IMR-90 (cell line): ENCODE results near the gene GAGE12E. TPM values are rescaled to one million over a fixed set of nuclear protein-coding genes. Genes with fewer than 3 reads are reported as not detected.
"Not testable (repeated sequence)": the region's sequence is repeated elsewhere in the genome, so short reads cannot be mapped to it uniquely, and the experiment has no call there.

Experiments used
- ATAC-seq: fragments of 200-7000 bp; cut with Tn5 transposase; 2 replicates; pipeline ENCODE4 v1.9.1; 2020; ENCODE audit warnings: low read depth, mild to moderate bottlenecking, moderate library complexity
- BruUV-seq: library from RNA; stranded (reverse); fragments of 400-500 nt; replicated peaks from 2 replicates; lab custom pipeline; 2021; lab: Mats Ljungman, UMichigan
- CTCF ChIA-PET: fragments of 300-600 bp; formaldehyde crosslinking; extraction: SDS; loops from one replicate; lab custom pipeline; 2021; ENCODE audit warnings: antibody characterized with exemption; lab: Yijun Ruan, JAX
- POLR2A ChIA-PET: fragments of 300-600 bp; sonication (Branson Sonifier 250); formaldehyde crosslinking; loops from one replicate; lab custom pipeline; 2022; ENCODE audit warnings: antibody characterized with exemption; ENCODE audit not compliant: unreplicated experiment; lab: Charles Lee
- DNase-seq: peaks from one replicate; pipeline ENCODE4 v3.0.0; 2013
- H2AFZ ChIP-seq: replicated peaks from 2 replicates; pipeline ENCODE3; 2013; ENCODE audit warnings: low read length, mild to moderate bottlenecking; ENCODE audit not compliant: poor library complexity
- H2AK5ac ChIP-seq: 2 replicates; pipeline ENCODE4 v1.6.1; 2013; ENCODE audit warnings: low read depth, low read length, inconsistent platforms
- H2AK9ac ChIP-seq: replicated peaks from 2 replicates; pipeline ENCODE3; 2013; ENCODE audit warnings: mild to moderate bottlenecking, low read depth, low read length, moderate library complexity; ENCODE audit not compliant: poor library complexity
- H2BK120ac ChIP-seq: 2 replicates; pipeline ENCODE4 v1.6.1; 2013; ENCODE audit warnings: low read depth, low read length, inconsistent platforms
- H2BK15ac ChIP-seq: 3 replicates; pipeline ENCODE4 v1.6.1; 2013; ENCODE audit warnings: low read depth, low read length, inconsistent platforms
- H2BK20ac ChIP-seq: 2 replicates; pipeline ENCODE4 v1.6.1; 2013; ENCODE audit warnings: low read depth, mild to moderate bottlenecking, inconsistent platforms, low read length, moderate library complexity
- H2BK5ac ChIP-seq: 2 replicates; pipeline ENCODE4 v1.6.1; 2013; ENCODE audit warnings: mild to moderate bottlenecking, low read depth, low read length, inconsistent platforms; ENCODE audit not compliant: poor library complexity, severe bottlenecking
- H3K14ac ChIP-seq: replicated peaks from 2 replicates; pipeline ENCODE4 v1.6.1; 2013; ENCODE audit warnings: low read depth, low read length, inconsistent platforms
- H3K18ac ChIP-seq: 2 replicates; pipeline ENCODE4 v1.6.1; 2013; ENCODE audit warnings: low read depth, low read length, control low read depth
- H3K23ac ChIP-seq: 2 replicates; pipeline ENCODE4 v1.6.1; 2013; ENCODE audit warnings: low read depth, low read length, inconsistent platforms
- H3K27ac ChIP-seq: 2 replicates; pipeline ENCODE4 v1.5.1; 2013; ENCODE audit warnings: mild to moderate bottlenecking, control low read depth, low read length; ENCODE audit not compliant: insufficient read depth
- H3K27me3 ChIP-seq: 2 replicates; pipeline ENCODE4 v1.6.1; 2013; ENCODE audit warnings: low read length; ENCODE audit not compliant: control insufficient read depth, insufficient read depth
- H3K36me3 ChIP-seq: 2 replicates; pipeline ENCODE4 v1.6.1; 2013; ENCODE audit warnings: low read length, mixed read lengths; ENCODE audit not compliant: control insufficient read depth, insufficient read depth
- H3K4ac ChIP-seq: 2 replicates; pipeline ENCODE4 v1.6.1; 2013; ENCODE audit warnings: low read depth, low read length, inconsistent platforms
- H3K4me1 ChIP-seq: 2 replicates; pipeline ENCODE4 v1.6.1; 2013; ENCODE audit warnings: low read length, mixed read lengths; ENCODE audit not compliant: control insufficient read depth, insufficient read depth
- H3K4me2 ChIP-seq: 2 replicates; pipeline ENCODE4 v1.6.1; 2013; ENCODE audit warnings: low read depth, mild to moderate bottlenecking, control low read depth, low read length, moderate library complexity
- H3K4me3 ChIP-seq: 2 replicates; pipeline ENCODE4 v1.5.1; 2013; ENCODE audit warnings: low read depth, mild to moderate bottlenecking, control low read depth, low read length, moderate library complexity; ENCODE audit not compliant: insufficient read depth
- H3K56ac ChIP-seq: 2 replicates; pipeline ENCODE4 v1.6.1; 2013; ENCODE audit warnings: low read length, inconsistent platforms; ENCODE audit not compliant: insufficient read depth; ENCODE audit errors: extremely low read depth
- H3K79me1 ChIP-seq, 2 experiments: 2 replicates each; pipeline ENCODE4 v1.6.1; 2013; ENCODE audit warnings: low read length in 2 of 2, inconsistent platforms in 1 of 2, low read depth in 1 of 2
- H3K9ac ChIP-seq: 2 replicates; pipeline ENCODE4 v1.6.1; 2013; ENCODE audit warnings: low read depth, low read length, control low read depth
- H3K9me1 ChIP-seq: 2 replicates; pipeline ENCODE4 v1.6.1; 2013; ENCODE audit warnings: low read length, inconsistent platforms; ENCODE audit not compliant: insufficient read depth
- H3K9me3 ChIP-seq: 2 replicates; pipeline ENCODE4 v1.6.1; 2013; ENCODE audit warnings: low read length; ENCODE audit not compliant: control insufficient read depth, insufficient read depth
- H4K20me1 ChIP-seq: 2 replicates; pipeline ENCODE4 v1.6.1; 2013; ENCODE audit warnings: low read length, inconsistent platforms; ENCODE audit not compliant: insufficient read depth
- H4K5ac ChIP-seq: 2 replicates; pipeline ENCODE4 v1.6.1; 2013; ENCODE audit warnings: mild to moderate bottlenecking, low read depth, low read length, control low read depth
- H4K8ac ChIP-seq, 2 experiments: 2 replicates each; pipeline ENCODE4 v1.6.1; 2013; ENCODE audit warnings: low read depth in 2 of 2, low read length in 2 of 2, control low read depth in 1 of 2, inconsistent platforms in 1 of 2
- H4K91ac ChIP-seq: 2 replicates; pipeline ENCODE4 v1.6.1; 2013; ENCODE audit warnings: low read depth, low read length, inconsistent platforms; ENCODE audit not compliant: insufficient read depth
- WGBS, 2 experiments: methylation state at CpG; one replicate each; pipeline versions ENCODE4 v1.1.5 to v1.1.7; 2013; ENCODE audit warnings: missing lambda C conversion rate in 2 of 2; ENCODE audit not compliant: insufficient read length in 1 of 2; ENCODE audit errors: extremely low coverage in 2 of 2; 5-methylcytosine and 5-hydroxymethylcytosine counted together
- dilution Hi-C: fragments of 300-500 bp; cut with HindIII; formaldehyde crosslinking; loops from one replicate; pipeline ENCODE4 v1.14.3; 2018; ENCODE audit warnings: low sequenced_read_pairs; ENCODE audit not compliant: unreplicated experiment
- in situ Hi-C: fragments of 300-500 bp; cut with MboI; formaldehyde crosslinking; loops from 3 replicates; pipeline ENCODE4 v1.14.3; 2019; ENCODE audit warnings: low sequenced_read_pairs, inconsistent platforms, mixed read lengths
- intact Hi-C: fragments of 100-400 bp; cut with micrococcal nuclease; formaldehyde crosslinking; loops from 2 replicates; pipeline ENCODE4 v1.10.0; 2022
- polyA plus RNA-seq, 3 experiments: library from polyadenylated mRNA; depleted of rRNA; stranded (reverse); fragments of >200 nt; gene quantifications; 2 replicates each; pipeline ENCODE4 v1.2.3, GENCODE V29; 2012; ENCODE audit warnings: low replicate concordance in 1 of 3
- total RNA-seq: library from RNA; depleted of rRNA; stranded (reverse); fragments of >200 nt; gene quantifications from 2 replicates; pipeline ENCODE4 v1.2.3, GENCODE V29; 2012

Gene GAGE12E
- total and polyA plus RNA-seq, 2 of the 4 experiments (the other 2 are of a cell fraction) = not detected

- H3K56ac ChIP-seq, H2BK5ac ChIP-seq, H3K9me1 ChIP-seq, ATAC-seq, H2AK5ac ChIP-seq, H4K91ac ChIP-seq, CTCF ChIA-PET, H2BK15ac ChIP-seq, H2BK120ac ChIP-seq, H4K5ac ChIP-seq, in situ Hi-C loops, H3K27me3 ChIP-seq, H3K79me1 ChIP-seq, H3K4me2 ChIP-seq, H2BK20ac ChIP-seq, H3K4ac ChIP-seq, H3K9ac ChIP-seq, H3K9me3 ChIP-seq, DNase-seq, POLR2A ChIA-PET, H3K23ac ChIP-seq, H3K4me1 ChIP-seq, dilution Hi-C loops, intact Hi-C loops, H3K14ac ChIP-seq, H3K4me3 ChIP-seq, H3K36me3 ChIP-seq, H2AFZ ChIP-seq, H4K8ac ChIP-seq, H2AK9ac ChIP-seq, H4K20me1 ChIP-seq, H3K18ac ChIP-seq, H3K27ac ChIP-seq, BruUV-seq: not testable (repeated sequence)
- WGBS, 2 experiments = no CpG with 5 or more reads among the region's 16 CpGs
These were observed 19.0 kb downstream of the GAGE12E start, which contains the start of gene GAGE12G for GRCh38 chrX:49570100-49570499. TSS of gene GAGE12G (plus strand) at chrX:49570400. CDS start at chrX:49571555, 1,155 bp downstream.

- intact Hi-C loops, in situ Hi-C loops, H3K79me1 ChIP-seq: not testable (repeated sequence)
These were observed 28.6 kb downstream of the GAGE12E start, which contains the start of gene GAGE12H for GRCh38 chrX:49579649-49580048. TSS of gene GAGE12H (plus strand) at chrX:49579949. CDS start at chrX:49581104, 1,155 bp downstream.

More at GRCh38 chrX:49579649-49580048, 28.6 kb downstream of the GAGE12E start, which contains the start of gene GAGE12H:
- H2BK5ac ChIP-seq, H2BK120ac ChIP-seq, DNase-seq, H3K56ac ChIP-seq, H3K14ac ChIP-seq, H3K36me3 ChIP-seq, H2BK20ac ChIP-seq, H3K18ac ChIP-seq, POLR2A ChIA-PET, H3K4me3 ChIP-seq, H3K4ac ChIP-seq, H4K20me1 ChIP-seq, H3K23ac ChIP-seq, H3K9ac ChIP-seq, H3K9me3 ChIP-seq, H4K91ac ChIP-seq, H3K4me1 ChIP-seq, CTCF ChIA-PET, H3K27me3 ChIP-seq, BruUV-seq, H2AK5ac ChIP-seq, dilution Hi-C loops, H3K9me1 ChIP-seq, H4K5ac ChIP-seq, H4K8ac ChIP-seq, H3K27ac ChIP-seq, H2BK15ac ChIP-seq, ATAC-seq, H2AFZ ChIP-seq, H2AK9ac ChIP-seq, H3K4me2 ChIP-seq: not testable (repeated sequence)
- WGBS, 2 experiments = no CpG with 5 or more reads among the region's 16 CpGs
